AG09319 (cell line): ENCODE results near the gene KRTAP29-1.
"Not testable (repeated sequence)": the region's sequence is repeated elsewhere in the genome, so short reads cannot be mapped to it uniquely, and the experiment has no call there.

Experiments used
- DNase-seq: peaks from one replicate; pipeline ENCODE4 v3.0.0-alpha.2; 2010; ENCODE audit warnings: low read depth; ENCODE audit errors: extremely low read depth
- TF ChIP-seq, protein P1 (sequence below): IDR thresholded peaks from 2 replicates; pipeline ENCODE4 v1.5.1; 2011; ENCODE audit warnings: low read depth, mild to moderate bottlenecking, inconsistent platforms, low read length, moderate library complexity

The KRTAP29-1 gene

DNA sequence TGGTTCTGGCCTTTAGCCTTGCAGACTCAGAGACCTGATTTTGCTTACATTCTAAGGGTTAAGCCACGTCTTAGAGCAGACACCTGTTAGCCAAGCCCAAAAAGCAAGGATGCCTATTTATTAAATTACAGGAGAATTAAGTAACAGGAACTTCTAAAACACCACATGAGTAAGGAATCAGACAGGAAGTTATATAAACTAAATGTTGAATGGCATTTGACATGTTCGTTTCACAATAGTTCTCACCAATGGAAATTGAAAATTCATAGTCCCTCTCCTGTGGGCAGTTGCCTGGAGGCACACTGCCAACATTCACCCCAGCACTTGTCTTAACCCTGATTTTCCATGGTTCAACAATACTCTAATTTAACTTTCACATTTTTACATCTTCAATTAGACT, 18.1 kb downstream of the KRTAP29-1 start:
- no peak for DNase-seq
- TF ChIP-seq, protein P1, sequence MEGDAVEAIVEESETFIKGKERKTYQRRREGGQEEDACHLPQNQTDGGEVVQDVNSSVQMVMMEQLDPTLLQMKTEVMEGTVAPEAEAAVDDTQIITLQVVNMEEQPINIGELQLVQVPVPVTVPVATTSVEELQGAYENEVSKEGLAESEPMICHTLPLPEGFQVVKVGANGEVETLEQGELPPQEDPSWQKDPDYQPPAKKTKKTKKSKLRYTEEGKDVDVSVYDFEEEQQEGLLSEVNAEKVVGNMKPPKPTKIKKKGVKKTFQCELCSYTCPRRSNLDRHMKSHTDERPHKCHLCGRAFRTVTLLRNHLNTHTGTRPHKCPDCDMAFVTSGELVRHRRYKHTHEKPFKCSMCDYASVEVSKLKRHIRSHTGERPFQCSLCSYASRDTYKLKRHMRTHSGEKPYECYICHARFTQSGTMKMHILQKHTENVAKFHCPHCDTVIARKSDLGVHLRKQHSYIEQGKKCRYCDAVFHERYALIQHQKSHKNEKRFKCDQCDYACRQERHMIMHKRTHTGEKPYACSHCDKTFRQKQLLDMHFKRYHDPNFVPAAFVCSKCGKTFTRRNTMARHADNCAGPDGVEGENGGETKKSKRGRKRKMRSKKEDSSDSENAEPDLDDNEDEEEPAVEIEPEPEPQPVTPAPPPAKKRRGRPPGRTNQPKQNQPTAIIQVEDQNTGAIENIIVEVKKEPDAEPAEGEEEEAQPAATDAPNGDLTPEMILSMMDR, result no peak

DNA sequence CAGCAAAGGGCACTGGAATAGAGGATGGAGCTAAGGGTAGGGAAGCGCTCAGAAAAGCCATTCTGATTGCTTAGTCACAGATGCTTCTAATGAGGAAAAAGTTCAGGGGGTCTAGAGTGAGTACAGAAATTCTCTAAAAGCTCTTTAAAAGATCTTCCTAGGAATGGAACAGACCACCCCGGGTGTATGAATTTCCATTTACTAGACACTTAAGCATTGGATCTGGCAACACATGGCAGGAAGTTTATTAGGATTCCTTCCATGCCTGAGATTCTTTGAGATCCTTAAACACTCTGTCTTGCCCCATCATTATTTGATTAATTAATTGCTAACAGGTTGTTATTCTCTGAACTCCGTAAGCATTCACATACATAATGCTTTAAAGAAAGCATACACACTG, 18.6 kb downstream of the KRTAP29-1 start:
- no peak for DNase-seq

DNA sequence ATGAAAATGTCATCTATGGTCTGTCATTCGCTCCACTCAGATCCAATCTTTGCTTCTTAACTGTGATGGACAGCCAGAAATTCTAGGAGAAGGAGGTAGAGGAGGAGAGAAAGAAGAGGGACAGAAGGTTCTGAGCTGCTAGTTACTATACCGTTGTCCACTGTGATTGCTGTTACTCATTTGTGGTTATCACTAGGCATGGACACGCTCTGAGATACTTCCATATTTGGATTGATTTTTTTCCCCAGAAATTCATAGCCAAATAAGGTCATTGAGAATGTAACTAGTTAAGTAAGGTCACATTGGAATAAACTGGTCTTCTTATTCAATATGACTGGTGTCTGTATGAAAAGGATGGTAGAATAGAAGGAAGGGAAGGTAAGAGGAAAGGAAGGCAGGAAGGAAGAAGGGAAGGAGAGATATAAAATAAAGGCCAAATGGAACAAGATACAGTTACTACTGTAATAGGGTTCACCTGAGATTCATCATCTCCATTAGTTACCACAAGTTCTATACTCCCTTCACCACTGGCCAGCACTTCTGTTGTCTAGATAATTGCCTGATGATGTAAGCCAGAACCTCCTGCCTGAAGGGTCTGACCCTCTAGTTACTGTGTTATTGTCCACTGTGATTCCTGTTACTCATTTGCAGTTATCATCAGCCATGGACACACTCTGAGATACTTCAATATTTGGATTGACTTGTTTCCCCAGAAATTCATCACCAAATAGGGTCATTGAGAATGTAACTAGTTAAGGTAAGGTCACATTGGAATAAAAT, 24.3 kb downstream of the KRTAP29-1 start:
- TF ChIP-seq, protein P1, result no peak
- DNase-seq, result no peak

More for the DNA sequence above, 18.6 kb downstream of the KRTAP29-1 start:
- TF ChIP-seq, protein P1, result no peak

DNA sequence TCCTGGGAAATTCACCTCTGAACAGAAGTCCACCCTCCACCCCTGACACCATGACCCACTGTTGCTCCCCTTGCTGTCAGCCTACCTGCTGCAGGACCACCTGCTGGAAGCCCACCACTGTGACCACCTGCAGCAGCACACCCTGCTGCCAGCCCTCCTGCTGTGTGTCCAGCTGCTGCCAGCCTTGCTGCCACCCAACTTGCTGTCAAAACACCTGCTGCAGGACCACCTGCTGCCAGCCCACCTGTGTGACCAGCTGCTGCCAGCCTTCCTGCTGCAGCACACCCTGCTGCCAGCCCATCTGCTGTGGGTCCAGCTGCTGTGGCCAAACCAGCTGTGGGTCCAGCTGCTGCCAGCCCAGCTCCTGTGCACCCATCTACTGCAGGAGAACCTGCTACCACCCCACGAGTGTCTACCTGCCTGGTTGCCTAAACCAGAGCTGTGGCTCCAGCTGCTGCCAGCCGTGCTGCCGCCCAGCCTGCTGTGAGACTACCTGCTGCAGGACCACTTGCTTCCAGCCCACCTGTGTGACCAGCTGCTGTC, 26.9 kb downstream of the KRTAP29-1 start, which contains the start of gene KRTAP9-7:
TSS of gene KRTAP9-7 (plus strand) at position 51 of the 543 bp plus-strand sequence. CDS start at position 51, 0 bp downstream.
- DNase-seq, result not testable (repeated sequence)

DNA sequence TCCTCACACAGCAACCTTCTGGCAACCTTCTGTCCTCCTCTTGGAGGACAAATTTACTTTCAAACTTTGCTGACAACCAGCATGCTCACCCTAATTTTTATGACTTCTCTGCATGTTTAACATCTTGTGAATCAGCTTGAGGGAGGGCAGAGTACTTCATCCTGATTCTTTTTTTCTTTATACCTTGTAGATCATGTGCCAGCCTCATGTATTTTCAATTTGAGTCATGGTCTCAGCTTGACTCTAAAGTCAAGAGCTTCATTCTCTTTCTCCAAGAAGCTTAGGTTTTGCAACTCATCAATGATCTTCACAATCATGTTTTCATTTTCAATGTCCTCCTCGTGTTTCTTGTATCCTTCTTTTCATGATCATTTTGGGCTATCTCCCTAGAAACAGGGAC, 30.8 kb downstream of the KRTAP29-1 start:
- TF ChIP-seq, protein P1, result no peak

DNA sequence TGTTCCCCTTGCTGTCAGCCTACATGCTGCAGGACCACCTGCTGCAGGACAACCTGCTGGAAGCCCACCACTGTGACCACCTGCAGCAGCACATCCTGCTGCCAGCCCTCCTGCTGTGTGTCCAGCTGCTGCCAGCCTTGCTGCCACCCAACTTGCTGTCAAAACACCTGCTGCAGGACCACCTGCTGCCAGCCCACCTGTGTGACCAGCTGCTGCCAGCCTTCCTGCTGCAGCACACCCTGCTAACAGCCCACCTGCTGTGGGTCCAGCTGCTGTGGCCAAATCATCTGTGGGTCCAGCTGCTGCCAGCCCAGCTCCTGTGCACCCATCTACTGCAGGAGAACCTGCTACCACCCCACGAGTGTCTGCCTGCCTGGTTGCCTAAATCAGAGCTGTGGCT, 31.3 kb downstream of the KRTAP29-1 start:
- not testable (repeated sequence) for DNase-seq

More for the DNA sequence above, 30.8 kb downstream of the KRTAP29-1 start:
- DNase-seq, result no peak

DNA sequence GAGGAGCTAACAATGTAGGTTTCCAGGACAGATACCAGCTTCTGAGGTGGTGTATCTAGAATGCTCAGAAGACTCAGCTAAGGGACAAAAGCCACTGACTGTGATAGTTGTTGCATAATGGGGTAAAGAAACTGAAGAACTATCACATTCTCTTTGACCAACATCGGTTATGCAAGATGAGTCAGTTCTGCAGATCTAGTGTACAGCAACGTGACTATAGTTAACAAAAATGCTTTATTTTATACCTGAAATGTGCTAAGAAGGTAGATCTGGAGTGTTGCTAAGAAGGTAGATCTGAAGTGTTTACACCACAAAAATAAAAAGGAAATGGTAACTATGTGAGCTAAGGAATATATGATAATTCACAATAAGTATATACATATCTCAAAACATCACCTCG, 34.9 kb downstream of the KRTAP29-1 start:
- TF ChIP-seq, protein P1, result no peak
- DNase-seq, result no peak

DNA sequence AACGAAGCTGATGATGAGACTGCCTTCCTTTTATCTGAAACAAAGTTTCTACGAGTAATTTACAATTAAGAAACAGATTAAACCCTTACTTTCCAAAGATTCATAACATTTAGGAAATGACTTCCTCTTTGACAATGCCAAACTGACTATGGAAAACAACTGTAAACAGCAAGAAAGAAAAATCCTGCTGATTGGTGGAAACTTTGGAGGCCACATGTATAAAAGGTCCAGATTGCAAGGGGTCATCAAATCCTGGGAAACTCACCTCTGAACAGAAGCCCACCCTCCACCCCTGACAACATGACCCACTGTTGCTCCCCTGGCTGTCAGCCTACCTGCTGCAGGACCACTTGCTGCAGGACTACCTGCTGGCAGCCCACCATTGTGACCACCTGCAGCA, 37.6 kb downstream of the KRTAP29-1 start, which contains the start of gene KRTAP9-6:
TSS of gene KRTAP9-6 (plus strand) at position 301 of the 400 bp plus-strand sequence. CDS start at position 301, 0 bp downstream.
- DNase-seq, result no peak
- TF ChIP-seq, protein P1, result no peak
